Stimulated activated CD4-positive, alpha-beta T cell treated with anti-CD3 and anti-CD28 coated beads, Interleukin-12 subunit alpha, Interleukin-12 subunit beta, amount 100 ng/mL, for 24 hours (primary cell): ENCODE data around the gene PSMB3.

Experiments
- DNase-seq, 2 experiments: peaks; one replicate each; pipeline ENCODE4 v3.0.0-alpha.2; 2020; ENCODE audit warnings: low read depth in 2 of 2

Gene PSMB3

DNA sequence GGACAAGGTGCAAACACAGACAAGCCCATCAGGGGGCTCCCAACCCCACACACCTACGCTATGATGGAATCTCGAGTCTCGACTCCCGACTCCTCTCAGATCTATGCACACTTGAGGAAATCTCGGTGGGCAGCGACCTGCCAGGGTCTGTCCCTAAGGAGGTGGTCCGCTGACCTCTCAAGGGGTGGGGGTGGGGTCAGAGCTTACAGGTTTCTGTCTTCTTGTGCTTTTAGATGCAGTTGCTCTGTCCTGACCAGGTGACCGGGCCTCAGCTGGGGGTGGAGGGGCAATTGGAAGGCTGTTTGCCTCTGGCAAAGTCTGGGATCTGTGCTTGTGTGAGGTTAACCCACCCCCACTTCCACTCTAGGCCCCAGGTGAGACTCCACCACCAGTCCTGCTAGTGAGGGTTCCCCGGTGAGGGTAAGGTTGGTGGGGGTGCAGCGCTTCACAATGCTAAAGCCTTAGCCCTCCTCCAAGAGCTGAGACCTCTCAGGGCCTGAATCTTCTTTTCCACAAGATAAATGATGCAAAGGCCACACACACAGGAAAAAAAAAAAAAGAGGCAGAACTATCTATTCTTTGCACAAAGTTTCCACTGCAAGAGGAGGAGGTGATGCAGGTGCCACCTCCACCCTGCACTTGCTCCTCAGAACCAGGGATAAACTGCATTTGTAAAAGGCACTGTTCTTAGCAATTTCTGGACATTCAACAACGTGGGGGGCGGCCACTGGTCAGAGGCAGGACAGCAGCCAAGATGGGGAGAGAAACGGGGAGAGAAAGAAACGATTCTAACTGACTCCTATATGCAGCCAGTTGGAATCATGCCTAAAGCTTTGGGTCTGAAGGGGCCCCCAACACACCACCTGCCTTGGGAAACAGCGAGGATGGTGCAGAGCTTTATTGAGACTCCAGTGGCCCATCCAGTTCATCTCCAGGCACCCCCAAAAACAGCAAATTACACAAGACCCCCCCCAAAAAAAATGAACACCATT, 18.3 kb upstream of the PSMB3 start:
- DNase-seq = no peak

DNA sequence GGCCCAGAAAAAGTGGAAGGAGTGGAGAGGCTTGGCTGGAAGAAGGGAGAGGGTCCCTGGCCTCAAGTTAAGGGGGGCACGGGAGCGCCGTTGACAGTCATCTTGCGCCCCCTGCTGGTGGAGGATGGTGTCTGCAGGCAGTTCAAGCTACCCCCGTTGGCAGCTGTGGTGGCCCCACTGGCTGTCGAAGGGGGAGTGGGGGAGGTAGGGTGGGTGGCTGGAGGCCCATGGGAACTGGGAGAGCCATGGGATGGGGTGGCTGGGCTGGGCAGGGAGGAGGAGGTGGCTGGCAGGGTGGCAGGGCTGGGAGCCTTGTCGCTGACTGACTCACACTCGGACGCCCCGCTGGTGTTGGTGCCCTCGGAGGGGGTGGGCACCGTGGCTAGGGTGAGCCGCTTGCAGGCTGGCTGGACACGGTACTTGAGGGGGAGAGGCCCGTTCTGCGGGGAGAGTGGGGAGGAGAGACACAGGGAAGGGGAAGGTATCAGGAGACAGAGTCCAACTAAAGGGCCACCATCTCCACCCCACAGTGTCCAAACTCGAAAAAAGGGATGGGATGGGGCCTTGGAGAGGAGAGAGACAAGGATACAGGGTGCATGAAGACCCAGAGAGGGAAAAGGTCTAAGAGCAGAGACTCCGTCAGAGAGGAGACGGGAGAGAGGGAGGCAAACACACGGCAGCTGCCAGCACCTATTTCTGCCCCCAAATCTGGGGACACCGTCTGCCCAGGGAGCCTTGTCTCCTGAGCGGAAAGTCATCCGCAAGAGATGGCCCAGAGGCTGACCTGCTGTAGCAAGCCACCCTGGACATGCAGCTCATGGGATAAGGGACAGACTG, 17.2 kb upstream of the PSMB3 start:
- peak; percentile 56 to 72 for DNase-seq

DNA sequence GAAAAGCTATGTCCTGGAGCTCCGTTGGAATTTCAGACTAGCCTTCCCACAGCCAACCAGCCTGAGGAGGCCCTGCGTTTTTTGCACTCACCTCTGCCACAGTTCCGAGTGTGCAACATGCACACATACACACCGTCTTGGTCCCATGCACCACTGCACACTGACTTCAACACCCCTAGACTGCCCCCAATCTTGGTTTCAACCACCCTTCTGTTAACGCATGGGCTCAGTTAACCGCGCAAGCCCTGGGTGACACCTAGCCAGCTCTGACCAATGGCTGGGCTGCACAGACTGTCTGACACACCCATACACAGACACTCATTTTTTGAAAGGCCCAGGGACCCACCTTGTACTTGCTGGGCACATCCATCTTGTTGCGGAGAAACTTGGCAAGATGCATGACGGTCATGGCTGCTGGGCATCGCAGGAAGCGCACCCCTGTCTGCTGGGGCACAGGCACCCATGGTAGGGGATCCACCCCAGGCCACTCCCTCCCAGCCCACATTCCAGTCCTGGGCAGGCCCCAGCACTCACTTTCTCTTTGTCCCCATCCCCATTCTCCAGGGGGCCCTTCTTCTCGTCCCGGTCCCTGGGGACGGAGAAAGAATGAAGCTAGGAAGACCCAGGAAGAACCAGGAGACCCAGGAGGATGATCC, 14.4 kb upstream of the PSMB3 start:
- no peak for DNase-seq

DNA sequence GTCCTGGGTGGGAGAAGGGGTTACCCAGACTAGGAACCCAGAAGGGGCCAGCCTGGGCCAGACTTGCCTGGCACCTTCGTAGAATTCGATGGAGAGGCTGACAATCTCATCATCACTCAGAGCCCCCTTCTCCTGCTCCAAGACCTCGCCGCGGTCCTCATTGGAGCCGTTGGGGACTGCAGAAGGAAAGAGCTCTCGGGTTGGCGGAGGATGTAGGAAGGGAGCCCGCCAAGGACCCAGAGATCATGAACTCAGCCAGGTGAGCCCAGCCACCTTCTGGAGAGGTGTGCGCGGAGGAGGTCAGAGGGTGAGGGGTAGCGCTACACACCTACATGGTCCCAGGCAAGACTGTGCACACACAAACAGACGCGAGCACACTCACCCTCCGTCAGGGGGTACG, 13.9 kb upstream of the PSMB3 start:
- no peak for DNase-seq

DNA sequence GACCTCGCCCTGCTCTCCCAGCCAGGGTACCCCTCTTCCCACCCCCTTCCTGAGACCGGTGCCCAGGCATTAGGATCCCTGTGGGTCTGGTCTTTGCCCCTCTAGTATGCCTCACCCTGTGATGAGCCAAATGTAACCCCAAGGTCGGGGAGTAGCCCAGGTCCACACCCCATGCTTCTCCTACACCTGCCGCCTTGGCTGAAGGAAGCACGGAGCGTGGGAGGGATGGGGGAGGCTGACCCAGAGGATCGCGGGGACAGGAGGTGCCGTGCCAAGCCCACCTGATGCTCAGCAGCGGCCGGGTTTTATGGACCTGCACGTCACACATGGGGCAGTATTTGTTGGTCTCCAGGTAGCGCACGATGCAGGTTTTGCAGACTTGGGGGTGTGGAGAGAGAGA, 13.2 kb upstream of the PSMB3 start:
- DNase-seq = no peak

DNA sequence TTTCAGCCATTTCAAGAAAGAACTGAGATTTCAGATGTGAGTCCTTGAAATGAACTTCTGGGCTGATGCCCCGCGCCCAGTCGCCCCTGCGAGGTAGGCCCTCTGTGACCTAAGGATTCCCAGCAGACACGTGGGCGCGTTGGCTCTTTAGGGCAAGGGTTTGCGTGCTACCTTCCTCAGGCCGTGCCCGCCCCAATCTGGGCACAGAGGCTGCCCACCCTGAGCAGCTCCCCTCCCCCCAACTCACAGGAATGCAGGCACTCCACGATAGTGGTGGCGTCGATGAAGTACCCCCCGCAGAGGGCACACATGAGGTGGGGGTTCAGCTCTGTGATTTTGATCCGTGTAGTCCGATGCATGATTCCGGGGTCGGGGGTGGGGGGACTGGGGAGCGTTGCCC, 12.5 kb upstream of the PSMB3 start:
- DNase-seq = no peak

DNA sequence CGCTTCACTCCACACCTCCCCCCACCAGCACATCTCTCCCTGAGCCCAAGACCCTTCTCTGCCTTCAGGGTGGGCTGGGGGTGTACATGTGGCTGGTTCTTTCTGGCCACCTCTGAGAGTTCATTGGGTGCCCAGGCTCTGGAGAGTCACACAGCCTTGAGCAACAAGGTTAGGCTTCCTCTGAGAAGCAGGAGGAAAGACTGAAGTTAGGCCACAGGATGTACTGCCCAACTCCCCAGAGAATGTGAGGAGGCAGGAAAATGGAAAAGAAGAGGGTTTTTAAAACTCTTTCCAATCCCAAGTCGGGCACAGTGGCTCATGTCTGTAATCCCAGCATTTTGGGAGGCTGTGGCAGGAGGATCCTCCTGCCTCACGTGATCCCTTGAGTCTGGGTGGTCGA, 11.7 kb upstream of the PSMB3 start:
- DNase-seq = no peak

DNA sequence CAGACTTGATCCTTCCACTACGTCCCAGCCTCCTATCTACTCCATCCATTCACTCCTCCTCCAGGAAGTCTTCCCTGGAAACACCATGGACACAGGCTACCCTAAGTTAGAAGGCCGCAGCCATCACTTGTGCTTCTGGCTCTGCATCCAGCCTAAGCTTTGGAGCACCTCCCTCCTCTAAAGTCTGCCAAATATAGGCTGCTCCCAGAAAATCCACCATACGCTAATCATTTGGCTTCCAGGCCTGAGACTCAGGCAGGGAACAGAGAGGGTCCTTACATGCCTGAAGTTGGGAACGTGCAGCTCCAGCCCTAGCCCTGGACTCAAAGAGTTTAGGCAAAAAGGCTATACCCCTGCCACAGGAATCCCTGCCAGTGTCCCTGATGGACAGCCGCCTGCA, 11.1 kb upstream of the PSMB3 start:
- DNase-seq = no peak

DNA sequence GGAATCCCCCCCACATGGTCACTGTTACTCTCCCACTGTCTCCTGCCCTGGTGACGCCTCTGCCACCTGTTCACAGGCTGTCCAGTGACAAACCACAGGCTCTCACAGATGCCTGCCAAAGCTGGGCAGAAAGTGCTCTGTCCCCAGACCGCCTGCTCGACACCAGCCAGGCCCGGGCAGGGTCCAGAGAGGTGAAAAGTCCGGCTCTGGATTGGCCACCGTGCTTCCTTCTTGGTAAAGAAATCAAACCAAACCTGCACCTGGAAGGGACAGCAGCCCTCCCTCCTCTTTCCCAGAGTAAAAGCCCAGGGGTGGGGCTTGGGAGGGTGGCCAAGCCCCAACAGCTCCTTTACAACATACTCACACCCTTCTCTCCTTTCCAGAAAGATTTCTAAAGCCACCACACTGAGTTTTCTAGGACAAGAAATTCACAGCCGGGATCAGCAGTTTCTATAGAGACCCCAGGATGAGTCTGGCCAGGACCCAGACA, 10.6 kb upstream of the PSMB3 start:
- no peak for DNase-seq

DNA sequence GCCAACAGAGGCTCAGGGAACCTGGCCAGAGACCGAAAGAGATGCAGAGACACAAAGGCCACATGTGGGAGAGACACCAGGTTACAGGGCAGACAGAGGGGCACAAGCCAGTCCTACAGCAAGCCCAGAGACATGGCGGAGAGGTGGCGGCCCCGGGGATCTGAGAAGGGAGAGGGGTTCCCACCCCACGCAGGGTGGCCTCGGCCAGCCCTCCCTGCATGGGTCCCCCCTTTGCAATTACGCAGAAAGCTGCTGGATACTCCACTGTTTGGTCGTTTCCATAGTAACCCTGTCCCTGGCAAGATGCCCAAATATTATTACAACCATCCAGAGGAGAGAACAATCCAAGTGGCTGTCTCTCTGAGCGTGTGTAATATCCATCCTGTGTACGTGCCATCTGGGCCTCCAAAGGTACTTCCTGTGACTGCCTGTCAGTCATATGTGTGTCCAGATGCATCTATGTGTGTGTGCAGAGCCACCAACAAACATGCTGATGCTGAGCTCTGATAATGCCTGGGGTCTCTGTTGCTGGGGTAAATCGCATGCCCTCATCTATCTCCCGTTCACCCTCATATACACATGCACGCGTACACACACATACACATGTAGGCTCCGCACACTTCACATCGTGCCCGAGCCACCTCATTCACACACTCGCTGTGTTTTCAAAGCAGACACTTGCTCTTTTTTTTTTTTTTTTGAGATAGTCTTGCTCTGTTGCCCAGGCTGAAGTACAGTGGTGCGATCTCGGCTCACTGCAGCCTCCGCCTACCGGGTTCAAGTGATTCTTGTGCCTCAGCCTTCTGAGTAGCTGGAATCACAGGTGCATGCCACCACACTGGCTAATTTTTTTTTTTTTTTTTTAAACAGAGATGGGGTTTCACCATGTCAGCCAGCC, 9.9 kb upstream of the PSMB3 start:
- DNase-seq = no peak

DNA sequence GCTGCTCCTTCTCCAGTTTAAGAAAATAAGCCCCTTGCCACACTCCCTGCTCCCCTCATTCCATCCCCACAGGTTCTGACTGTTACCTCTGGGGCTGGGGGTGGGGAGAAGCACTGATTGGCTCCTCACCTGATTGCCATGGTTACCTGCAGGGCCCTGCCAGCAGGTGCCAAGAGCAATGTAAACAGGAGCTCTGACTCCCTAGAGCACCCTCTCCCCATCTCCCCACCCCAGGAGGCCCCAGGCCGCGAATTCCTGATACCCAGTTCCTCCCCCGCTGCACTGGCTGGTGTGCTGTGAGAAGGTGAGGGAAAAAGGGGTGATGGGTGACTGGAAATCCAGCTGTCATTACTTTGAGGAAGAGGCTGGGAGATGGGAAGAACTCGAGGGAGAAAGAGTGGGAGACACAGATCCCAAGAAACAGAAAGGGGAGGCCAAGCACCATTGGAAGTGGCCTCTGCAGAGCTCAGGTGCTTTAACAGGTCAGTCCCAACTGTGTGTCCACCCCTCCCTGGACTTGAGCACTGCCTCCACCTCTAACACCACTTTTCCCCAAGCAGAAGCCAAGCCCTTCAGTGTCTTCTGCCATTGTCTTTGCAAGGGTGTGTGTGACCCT, 8.9 kb upstream of the PSMB3 start:
- no peak for DNase-seq

DNA sequence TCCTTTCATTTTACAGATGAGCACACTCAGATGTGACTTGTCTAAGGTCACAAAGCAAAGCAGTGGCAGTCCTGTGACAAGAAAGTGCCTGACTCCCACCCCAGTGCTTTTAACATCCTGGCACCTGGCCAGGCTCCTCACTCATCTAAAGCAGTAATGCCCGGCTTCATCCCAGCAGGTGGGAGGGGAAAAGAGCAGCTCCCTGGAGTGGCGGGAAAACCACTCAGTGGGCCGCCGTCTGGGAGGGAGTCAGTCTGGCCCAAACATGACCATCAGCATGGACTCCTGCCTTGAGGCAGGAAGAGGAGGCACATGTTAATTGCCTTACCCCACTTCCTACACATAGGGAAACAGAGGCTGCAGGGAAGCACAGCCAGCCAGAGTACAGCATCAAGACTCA, 7.0 kb upstream of the PSMB3 start:
- no peak for DNase-seq

DNA sequence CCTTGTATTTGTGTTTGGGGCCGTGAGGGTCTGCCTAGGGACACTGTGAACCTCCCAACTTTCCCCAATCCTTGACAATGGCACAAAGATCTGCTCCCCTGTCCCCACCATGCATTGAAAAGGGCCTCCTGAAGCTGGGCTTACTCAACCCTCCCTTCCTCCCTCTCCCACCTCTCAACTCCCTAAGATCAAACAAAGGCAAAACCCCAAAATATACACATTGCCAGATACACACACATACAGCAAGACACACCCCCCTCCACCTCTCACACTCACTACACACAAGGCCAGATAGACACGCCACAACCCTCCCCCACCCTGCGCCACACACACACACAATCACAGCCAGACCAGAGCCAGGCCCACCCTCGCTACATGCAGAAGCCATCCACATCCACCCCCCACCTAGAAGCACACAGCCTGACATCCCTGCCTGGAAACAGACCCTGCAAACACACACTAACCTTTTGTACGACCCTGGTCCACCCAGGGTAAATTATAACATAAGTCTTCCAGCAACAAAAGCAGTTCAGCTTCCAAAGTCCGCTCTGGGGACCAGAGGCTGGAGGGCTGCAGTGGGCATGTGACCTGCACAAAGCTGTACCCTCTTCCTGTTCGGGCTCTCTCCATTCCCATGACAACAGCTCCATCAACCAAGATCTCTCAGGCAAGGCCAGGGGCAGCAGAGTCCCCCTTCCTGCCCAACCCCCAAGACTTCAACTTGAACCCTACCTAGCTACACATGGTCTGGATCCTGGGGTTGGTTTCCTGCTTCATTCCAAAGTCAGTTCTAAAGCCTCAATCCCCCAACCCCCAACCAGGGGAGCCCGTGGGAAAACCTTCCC, 6.3 kb upstream of the PSMB3 start:
- no peak for DNase-seq

DNA sequence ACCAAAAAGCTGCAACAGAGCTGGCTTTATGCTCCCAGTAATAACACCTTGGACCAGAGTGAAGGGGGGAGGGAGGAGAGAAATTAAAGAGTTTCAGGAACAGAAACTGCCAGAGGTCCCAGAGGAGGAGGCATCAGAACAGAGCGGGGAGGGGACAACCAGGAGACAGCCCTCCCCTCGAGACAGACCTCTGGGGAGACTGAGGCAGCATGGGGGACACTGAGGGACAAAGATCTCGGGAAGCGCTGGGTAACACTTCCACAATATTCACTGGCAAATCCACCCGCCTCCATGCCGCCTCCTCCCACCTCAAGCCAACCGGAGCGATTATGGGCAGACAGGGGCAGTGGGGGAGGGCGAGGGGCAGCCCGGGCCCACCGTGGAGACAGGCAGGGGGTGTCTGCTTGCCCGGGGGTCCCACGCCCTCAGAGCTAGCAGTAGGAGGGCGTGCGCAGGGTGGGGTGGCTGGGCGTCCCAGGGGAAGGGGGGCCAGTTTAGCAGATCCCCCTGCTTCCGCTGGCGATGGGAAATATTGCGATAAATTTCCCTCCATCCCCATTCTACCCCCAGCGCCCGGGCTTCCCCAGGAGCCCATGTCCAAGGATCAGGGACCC, 5.6 kb upstream of the PSMB3 start:
- no peak for DNase-seq

DNA sequence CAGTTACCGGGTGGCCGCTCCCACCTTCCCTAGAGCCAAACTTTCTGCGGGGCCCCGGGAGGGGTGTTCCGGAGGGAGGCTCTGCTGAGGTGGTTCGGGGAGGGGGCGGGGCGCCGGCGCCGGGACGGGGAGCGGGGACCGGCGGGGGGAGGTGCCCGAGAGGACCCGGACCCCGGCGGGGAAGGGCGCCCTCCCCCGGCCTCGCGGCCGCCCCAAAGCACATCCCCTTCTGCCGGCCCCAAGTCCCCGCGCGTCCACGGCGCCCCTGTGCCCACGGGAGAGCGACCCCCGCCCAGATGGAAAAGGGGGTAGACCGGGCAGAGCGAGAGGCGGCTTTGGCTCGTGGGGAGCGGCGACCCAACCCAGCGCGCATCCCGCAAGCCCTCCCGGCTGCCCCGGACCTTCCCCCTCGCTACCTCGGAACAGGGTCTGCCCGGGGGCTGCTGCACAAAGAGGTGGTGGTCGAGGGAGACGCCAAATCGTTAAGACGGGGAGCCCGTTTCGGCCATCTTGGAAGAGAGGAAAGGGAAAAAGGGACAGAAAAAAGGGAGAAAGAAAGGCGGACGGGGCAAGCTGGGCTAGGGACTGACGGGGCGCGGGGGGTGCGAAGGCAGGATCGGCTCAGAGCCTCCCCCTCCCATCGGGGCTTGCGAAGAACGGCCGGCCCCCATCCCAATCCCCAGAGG, 4.9 kb upstream of the PSMB3 start:
- DNase-seq = no peak

DNA sequence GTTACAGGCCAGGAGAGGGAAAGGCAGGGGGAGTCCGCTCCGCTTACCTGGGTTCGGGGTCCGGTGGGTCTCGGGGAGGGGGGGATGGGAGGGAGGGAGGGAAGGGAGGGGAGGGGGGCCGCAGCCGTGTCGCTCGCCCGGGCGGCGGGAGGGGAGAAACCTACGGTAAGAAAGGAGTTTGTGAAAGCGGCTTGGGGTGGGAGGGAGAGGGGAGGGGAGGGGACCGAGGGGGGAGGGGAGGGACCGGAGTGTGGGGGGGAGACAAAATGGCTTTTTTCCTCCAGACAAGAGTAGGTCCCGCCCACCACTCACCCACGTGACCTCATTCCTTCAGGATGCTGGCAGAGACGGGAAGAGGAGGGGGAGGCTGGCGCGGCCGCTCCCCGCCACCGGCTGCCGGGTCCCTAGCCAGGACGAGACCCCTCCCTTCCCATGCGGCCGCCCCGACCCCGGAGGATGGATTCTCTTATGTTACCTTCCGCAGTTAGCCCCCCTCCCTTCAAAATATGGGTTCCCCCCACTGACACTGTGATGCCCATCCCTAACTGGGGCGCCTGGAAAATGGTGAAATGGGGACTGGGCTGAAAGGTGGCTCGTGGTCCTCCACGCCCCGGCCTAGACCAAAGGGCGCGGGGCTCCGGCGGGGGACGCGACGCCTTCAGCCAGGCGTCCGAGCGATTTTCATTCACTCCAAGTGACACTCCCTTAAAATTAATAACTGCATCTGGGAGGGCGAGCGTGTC, 4.2 kb upstream of the PSMB3 start, which contains the start of gene PCGF2:
PCGF2 (minus strand) TSS at position 188 of the 743 bp plus-strand sequence. CDS start 7,934 bp downstream, outside the sequence.
- no peak for DNase-seq

DNA sequence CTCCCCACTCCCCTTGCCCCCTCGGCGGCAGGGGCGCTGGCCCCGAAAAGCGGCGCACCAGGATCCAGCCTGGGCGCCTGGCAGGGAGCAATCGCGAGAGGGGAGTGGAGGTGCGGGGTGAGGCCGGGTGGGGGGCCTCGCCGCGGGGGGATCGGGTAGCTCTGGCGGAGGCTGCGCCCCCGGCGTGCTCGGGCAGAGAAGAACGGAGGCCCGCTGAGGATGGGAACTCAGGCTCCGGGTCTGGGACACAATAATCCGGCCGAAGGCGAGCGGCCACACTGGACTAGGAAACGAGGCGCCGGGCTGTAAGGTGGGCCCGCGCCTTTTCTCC, 3.7 kb upstream of the PSMB3 start:
- no peak for DNase-seq
